Uterus (tissue), 4 donors: ENCODE measurements around the gene ZFAND2B. TPM values are rescaled to one million over a fixed set of nuclear protein-coding genes. Genes with fewer than 3 reads are reported as not detected.
A peak's percentile ranks its signal among the peaks of the same experiment; 100 is the strongest.

Experiments
- DNase-seq, 2 donors: peaks; one replicate each; pipeline ENCODE4 v3.0.0-alpha.2; 2019 to 2020
- H3K27ac ChIP-seq, 2 donors: fragments of 200-600 bp; sonication (generic); 1 replicate in 1 of 2; 2 replicates in 1 of 2; pipeline ENCODE4 v1.5.1; 2016 to 2018
- H3K27me3 ChIP-seq, 2 donors: fragments of 200-600 bp; sonication (generic); one replicate each; pipeline ENCODE4 v1.5.1; 2018 to 2019; ENCODE audit warnings: control low read depth in 1 of 2
- H3K36me3 ChIP-seq, 2 donors: fragments of 200-600 bp; sonication (generic); one replicate each; pipeline ENCODE4 v1.5.1; 2019; ENCODE audit warnings: control low read depth in 1 of 2
- H3K4me1 ChIP-seq, 2 donors: fragments of 200-600 bp; sonication (generic); one replicate each; pipeline ENCODE4 v1.5.1; 2018 to 2019; ENCODE audit warnings: control low read depth in 1 of 2
- H3K4me3 ChIP-seq, 2 donors: fragments of 200-600 bp; sonication (generic); 1 replicate in 1 of 2; 2 replicates in 1 of 2; pipeline ENCODE4 v1.5.1; 2018 to 2019; ENCODE audit warnings: mild to moderate bottlenecking in 1 of 2
- H3K9me3 ChIP-seq, 2 donors: fragments of 200-600 bp; sonication (generic); one replicate each; pipeline ENCODE4 v1.5.1; 2019; ENCODE audit warnings: control low read depth in 1 of 2
- POLR2A ChIP-seq, 2 donors: fragments of 450-650 bp; IDR thresholded peaks; one replicate each; pipeline ENCODE4 v1.6.1; 2016; ENCODE audit warnings: antibody characterized with exemption in 2 of 2, mild to moderate bottlenecking in 1 of 2, moderate library complexity in 1 of 2
- intact Hi-C: fragments of 100-400 bp; cut with DNase I; formaldehyde crosslinking; loops from one replicate; pipeline ENCODE4 v1.15.1; 2023; ENCODE audit warnings: low total_unique reads
- total RNA-seq, 4 donors: library from RNA; depleted of rRNA in 3 of 4; stranded (reverse); fragments of >200 nt in 3 of 4; gene quantifications; one replicate each; pipeline versions ENCODE4 v1.1.0 to v1.2.4, GENCODE V29; 2014 to 2023
- TF ChIP-seq, protein P1 (sequence below), 4 experiments: fragments of 200-600 bp in 2 of 4; fragments of 450-650 bp in 2 of 4; sonication (generic) in 2 of 4; IDR thresholded peaks; one replicate each; pipeline ENCODE4 v1.5.1; 2016 to 2019; ENCODE audit warnings: antibody characterized with exemption in 4 of 4, mild to moderate bottlenecking in 2 of 4, moderate library complexity in 1 of 4
- donor health status: DM: yes; HTN: yes; CAD: no.

Gene ZFAND2B
- total RNA-seq, 4 donors from 2014 or later, result 21.7 to 212 (median 45.2) TPM

DNA sequence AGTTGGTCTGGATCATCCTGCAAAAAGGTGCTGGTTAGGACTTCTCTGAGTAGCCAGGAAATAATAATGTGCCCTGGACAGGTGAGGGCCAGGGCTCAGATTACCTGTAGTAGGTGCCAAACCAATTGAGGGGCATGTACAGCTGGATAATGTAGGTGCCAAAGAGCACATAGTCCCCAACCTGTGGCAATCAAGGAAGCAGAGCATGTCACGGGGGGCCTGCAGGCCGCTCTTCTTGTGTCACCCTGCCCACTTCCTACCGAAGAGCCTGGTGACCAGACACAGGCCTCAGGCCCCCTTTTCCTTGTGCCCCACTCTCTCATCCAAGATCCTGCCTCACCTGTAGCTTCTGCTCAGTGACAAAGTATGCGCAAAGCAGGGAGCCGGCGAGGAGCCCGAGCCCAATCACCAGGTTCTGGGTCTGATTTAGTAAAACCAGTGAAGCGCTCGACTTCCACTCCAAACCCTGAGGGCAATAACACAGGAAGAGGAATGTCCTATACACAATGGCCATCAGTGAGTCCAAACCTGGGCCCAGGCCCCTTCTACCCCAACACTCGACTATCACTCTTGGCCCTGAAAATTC lies 7.0 kb downstream of the ZFAND2B start:
- Histone ChIP-seq H3K4me3 (no peak overlapping the region), H3K9me3 (no peaks in the 10 kb centered on the region), H3K4me1 (peaks cover 0 to 5% of the 10 kb centered on the region in 2 donors), H3K27ac (no peak overlapping the region), H3K27me3 (no peaks in the 10 kb centered on the region), H3K36me3 (no peaks in the 10 kb centered on the region)
- intact Hi-C loops, result no loop called here
- DNase-seq, result no peak
- TF ChIP-seq, protein P1, sequence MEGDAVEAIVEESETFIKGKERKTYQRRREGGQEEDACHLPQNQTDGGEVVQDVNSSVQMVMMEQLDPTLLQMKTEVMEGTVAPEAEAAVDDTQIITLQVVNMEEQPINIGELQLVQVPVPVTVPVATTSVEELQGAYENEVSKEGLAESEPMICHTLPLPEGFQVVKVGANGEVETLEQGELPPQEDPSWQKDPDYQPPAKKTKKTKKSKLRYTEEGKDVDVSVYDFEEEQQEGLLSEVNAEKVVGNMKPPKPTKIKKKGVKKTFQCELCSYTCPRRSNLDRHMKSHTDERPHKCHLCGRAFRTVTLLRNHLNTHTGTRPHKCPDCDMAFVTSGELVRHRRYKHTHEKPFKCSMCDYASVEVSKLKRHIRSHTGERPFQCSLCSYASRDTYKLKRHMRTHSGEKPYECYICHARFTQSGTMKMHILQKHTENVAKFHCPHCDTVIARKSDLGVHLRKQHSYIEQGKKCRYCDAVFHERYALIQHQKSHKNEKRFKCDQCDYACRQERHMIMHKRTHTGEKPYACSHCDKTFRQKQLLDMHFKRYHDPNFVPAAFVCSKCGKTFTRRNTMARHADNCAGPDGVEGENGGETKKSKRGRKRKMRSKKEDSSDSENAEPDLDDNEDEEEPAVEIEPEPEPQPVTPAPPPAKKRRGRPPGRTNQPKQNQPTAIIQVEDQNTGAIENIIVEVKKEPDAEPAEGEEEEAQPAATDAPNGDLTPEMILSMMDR (IDR thresholded peaks at IDR 0.05), result no peak
- TF ChIP-seq POLR2A (IDR thresholded peaks at IDR 0.05), result no peak

DNA sequence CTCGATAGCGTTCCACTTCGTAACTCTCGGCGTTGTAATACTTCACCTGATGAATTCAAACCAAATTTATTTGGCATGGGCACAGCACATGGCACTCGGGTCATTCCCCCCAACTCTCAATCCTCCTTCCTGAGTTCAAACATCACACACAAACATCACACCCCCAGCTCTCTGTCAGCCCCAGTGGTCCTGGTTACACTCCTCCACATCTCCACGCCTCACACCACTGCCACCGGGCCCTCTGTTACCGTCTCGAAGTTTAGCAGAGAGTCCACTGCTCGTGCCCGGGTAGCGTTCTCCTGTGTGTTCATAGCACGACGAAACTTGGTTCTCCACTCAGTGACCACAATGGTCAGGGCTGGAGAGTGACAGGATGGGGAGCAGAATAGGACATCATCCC lies 7.6 kb downstream of the ZFAND2B start:
- intact Hi-C loops, result no loop called here
- Histone ChIP-seq H3K9me3 (no peaks in the 10 kb centered on the region), H3K27me3 (no peaks in the 10 kb centered on the region), H3K4me1 (peaks cover 0 to 6% of the 10 kb centered on the region in 2 donors), H3K27ac (no peak overlapping the region), H3K4me3 (no peak overlapping the region), H3K36me3 (no peaks in the 10 kb centered on the region)
- no peak for TF ChIP-seq POLR2A (IDR thresholded peaks at IDR 0.05)
- TF ChIP-seq, protein P1 (IDR thresholded peaks at IDR 0.05), result no peak
- DNase-seq, result no peak

DNA sequence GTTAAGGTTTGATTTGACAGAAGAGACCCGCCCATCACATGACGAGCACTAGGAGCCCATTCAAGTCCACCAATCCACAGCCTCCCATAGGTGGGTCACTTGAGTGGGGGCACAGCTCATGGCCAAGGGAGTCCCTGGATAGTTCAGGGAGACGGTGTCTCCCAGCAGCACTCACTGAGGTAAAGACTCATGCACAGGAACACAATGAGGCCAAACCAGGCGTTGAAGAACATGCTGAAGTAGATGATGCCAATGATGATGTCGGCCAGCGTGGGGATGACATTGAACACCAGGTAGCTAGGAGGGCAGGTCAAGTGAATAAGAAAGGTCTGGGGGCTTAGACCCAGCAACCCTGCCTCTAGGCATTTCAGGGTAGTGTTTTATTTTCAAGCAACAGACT lies 8.2 kb downstream of the ZFAND2B start:
- Histone ChIP-seq H3K36me3 (no peaks in the 10 kb centered on the region), H3K27ac (no peak overlapping the region), H3K27me3 (no peaks in the 10 kb centered on the region), H3K4me1 (peaks cover 0 to 11% of the 10 kb centered on the region in 2 donors), H3K4me3 (no peak overlapping the region), H3K9me3 (no peaks in the 10 kb centered on the region)
- intact Hi-C loops, result loop anchor here (5.0 kb wide), 1 partner anchor 32 kb away; no protein-coding TSS in a partner anchor
- no peak for DNase-seq
- TF ChIP-seq, protein P1 (IDR thresholded peaks at IDR 0.05), result no peak
- no peak for TF ChIP-seq POLR2A (IDR thresholded peaks at IDR 0.05)

DNA sequence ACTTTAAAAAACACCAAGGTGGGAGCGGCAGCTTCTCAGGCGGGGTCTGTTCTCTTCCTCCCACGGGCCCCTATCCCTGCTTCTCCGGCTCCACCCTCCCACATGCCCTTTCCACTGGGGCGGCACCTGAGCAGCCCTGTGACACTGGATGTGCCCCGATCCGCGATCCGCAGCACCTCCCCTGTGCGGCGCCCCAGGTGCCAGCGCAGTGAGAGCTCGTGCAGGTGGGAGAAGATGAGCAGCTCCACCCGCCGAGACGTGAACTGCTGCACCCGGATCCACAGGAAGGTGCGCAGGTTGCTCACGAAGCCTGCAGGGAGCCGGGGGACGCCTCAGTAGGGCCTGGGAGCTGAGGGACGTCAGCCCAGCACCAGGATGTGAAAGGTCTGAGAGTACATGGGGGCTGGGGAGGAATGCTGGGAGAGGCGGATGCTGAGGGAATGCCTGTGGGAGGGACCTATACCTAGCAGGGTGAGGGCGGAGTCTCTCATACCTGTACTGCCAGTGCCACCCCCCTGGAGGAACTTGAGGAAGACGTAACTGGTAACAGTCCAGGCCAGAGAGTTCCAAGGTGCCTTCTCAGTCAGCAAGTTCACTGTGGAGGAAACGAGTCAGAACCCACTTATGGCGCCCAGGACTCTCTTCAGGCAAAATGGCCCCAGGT lies 9.4 kb downstream of the ZFAND2B start:
- H3K36me3 ChIP-seq, result no peaks in the 10 kb centered on the region
- peaks cover 0 to 11% of the 10 kb centered on the region in 2 donors for H3K4me1 ChIP-seq

DNA sequence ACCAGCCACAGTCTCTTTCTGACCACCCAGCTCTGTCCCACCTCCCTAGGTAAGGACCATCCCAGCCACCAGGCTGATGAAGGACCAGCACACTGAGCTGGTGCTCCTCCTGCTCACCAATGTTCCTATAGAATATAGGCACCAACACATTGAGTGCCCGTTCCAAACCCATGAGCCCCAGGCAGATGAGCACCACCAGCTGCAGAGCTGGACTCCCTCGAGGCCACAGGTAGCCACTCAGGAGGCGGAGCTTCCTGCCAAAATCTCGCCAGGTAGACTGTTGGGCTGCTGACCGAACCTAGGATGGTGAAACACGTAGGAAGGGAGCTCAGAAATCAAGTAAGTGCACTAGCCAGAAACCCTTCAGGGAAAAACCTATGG lies 9.9 kb downstream of the ZFAND2B start:
- TF ChIP-seq, protein P1 (IDR thresholded peaks at IDR 0.05), result no peak
- DNase-seq, result no peak
- H3K4me3 ChIP-seq, result no peak overlapping the region
- no peaks in the 10 kb centered on the region for H3K36me3 ChIP-seq
- H3K27ac ChIP-seq, result peak overlapping the region in 1 of 2 donors; percentile 82
- H3K9me3 ChIP-seq, result no peaks in the 10 kb centered on the region
- no peaks in the 10 kb centered on the region for H3K27me3 ChIP-seq
- intact Hi-C loops, result loop anchor here (5.0 kb wide), 1 partner anchor 34 kb away; no protein-coding TSS in a partner anchor
- peaks cover 0 to 11% of the 10 kb centered on the region in 2 donors for H3K4me1 ChIP-seq

More for the DNA sequence above, 9.4 kb downstream of the ZFAND2B start:
- TF ChIP-seq POLR2A (IDR thresholded peaks at IDR 0.05), result no peak
- TF ChIP-seq, protein P1 (IDR thresholded peaks at IDR 0.05), result no peak
- intact Hi-C loops, result loop anchor here (5.0 kb wide), 1 partner anchor 34 kb away; no protein-coding TSS in a partner anchor
- Histone ChIP-seq H3K27me3 (no peaks in the 10 kb centered on the region), H3K27ac (peak overlapping the region in 1 of 2 donors; percentile 82), H3K9me3 (no peaks in the 10 kb centered on the region), H3K4me3 (no peak overlapping the region)
- DNase-seq, result no peak
